ENCODE data around the gene FHAD1.

DNA sequence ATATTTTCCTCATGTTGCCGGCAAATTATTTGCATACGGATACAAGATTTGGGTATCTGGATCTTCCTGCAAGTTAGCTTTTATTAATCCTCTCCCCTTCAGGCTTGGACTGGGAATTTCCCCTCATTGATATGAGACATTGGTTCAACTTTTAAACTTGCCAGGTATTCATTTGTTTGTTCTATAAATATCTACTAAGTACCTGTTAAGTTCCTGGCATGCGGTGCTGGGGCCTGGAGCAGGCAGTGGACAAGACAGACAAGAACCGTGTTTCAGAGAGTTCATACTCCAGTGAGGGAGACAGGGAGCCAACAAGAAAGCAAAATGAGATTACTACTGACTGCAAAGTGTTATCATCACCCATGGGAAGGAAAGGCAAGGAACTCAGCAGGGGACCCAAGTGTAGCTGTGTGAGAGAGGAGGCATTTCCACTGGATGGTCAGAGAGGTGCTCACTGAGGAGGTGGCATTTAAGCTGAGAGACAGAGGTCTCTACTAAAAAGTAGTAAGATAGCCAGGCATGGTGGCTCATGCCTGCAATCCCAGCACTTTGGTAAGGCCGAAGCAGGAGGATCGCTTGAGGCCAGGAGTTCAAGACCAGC lies 39.1 kb upstream of the FHAD1 start:
- TF ChIP-seq, protein P1, sequence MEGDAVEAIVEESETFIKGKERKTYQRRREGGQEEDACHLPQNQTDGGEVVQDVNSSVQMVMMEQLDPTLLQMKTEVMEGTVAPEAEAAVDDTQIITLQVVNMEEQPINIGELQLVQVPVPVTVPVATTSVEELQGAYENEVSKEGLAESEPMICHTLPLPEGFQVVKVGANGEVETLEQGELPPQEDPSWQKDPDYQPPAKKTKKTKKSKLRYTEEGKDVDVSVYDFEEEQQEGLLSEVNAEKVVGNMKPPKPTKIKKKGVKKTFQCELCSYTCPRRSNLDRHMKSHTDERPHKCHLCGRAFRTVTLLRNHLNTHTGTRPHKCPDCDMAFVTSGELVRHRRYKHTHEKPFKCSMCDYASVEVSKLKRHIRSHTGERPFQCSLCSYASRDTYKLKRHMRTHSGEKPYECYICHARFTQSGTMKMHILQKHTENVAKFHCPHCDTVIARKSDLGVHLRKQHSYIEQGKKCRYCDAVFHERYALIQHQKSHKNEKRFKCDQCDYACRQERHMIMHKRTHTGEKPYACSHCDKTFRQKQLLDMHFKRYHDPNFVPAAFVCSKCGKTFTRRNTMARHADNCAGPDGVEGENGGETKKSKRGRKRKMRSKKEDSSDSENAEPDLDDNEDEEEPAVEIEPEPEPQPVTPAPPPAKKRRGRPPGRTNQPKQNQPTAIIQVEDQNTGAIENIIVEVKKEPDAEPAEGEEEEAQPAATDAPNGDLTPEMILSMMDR (IDR thresholded peaks at IDR 0.05) = no peak
- TF ChIP-seq EZH2 (IDR thresholded peaks at IDR 0.05; ENCODE audit: borderline replicate concordance, insufficient read depth, low read depth, low read length, poor library complexity, severe bottlenecking) = no peak
